Activated CD4-positive, alpha-beta T cell treated with anti-CD3 and anti-CD28 coated beads, Interleukin-2, amount 10 ng/mL, durations not matched to agents 7 days and 5 days (primary cell): ENCODE measurements around the gene TRPM4. TPM values are rescaled to one million over a fixed set of nuclear protein-coding genes. Genes with fewer than 3 reads are reported as not detected.
"Not testable (repeated sequence)": the region's sequence is repeated elsewhere in the genome, so short reads cannot be mapped to it uniquely, and the experiment has no call there.

Source experiments
- CTCF ChIA-PET: fragments of 350-600 bp; sonication (Branson Sonifier 250); formaldehyde crosslinking; loops from one replicate; lab custom pipeline; 2021; ENCODE audit warnings: antibody characterized with exemption; lab: Charles Lee
- POLR2A ChIA-PET: fragments of 350-600 bp; sonication (Branson Sonifier 250); formaldehyde crosslinking; loops from one replicate; lab custom pipeline; 2021; ENCODE audit warnings: antibody characterized with exemption; lab: Charles Lee
- DNase-seq: peaks from one replicate; pipeline ENCODE4 v3.0.0-alpha.2; 2020
- H3K27ac Mint-ChIP-seq: one replicate; pipeline ENCODE4 v1.8.0; 2021; ENCODE audit warnings: mild to moderate bottlenecking, moderate library complexity, mixed read lengths
- H3K27me3 Mint-ChIP-seq: one replicate; pipeline ENCODE4 v1.8.0; 2021; ENCODE audit warnings: mixed read lengths
- H3K36me3 Mint-ChIP-seq: one replicate; pipeline ENCODE4 v1.8.0; 2021; ENCODE audit warnings: low read depth, mixed read lengths
- H3K4me1 Mint-ChIP-seq: one replicate; pipeline ENCODE4 v1.8.0; 2021; ENCODE audit warnings: mixed read lengths
- H3K4me3 Mint-ChIP-seq: one replicate; pipeline ENCODE4 v1.8.0; 2021; ENCODE audit warnings: mild to moderate bottlenecking, moderate library complexity, mixed read lengths
- H3K9me3 Mint-ChIP-seq: one replicate; pipeline ENCODE4 v1.8.0; 2021; ENCODE audit warnings: mixed read lengths
- total RNA-seq, 2 experiments: library from RNA; stranded (reverse); gene quantifications; one replicate each; pipeline ENCODE4 v1.2.3, GENCODE V29; 2021

TRPM4 gene
- total RNA-seq, 2 experiments from 2014 or later = 0.25 to 0.33 TPM

GRCh38 chr19:49155005-49155819 lies 2.4 kb upstream of the TRPM4 start, which contains the start of gene HRC:
Gene HRC (minus strand): TSS chr19:49155396. CDS start chr19:49155237, 159 bp downstream.
- ChIA-PET POLR2A (no interaction called here), CTCF (interaction anchor here (0.8 to 1.3 kb wide), 2 partner anchors 49 to 162 kb away, joined by 3 read pairs; partner anchors contain the start of genes GYS1 and RUVBL2)
- peaks cover 13% of the 10 kb centered on the region for H3K4me1 Mint-ChIP-seq
- H3K27ac Mint-ChIP-seq = no peak within 1 kb of the TSS
- no peak within 1 kb of the TSS for H3K4me3 Mint-ChIP-seq
- peaks cover 64% of the 10 kb centered on the region for H3K27me3 Mint-ChIP-seq
- H3K9me3 Mint-ChIP-seq = no peaks in the 10 kb centered on the region
- no peak for DNase-seq
- H3K36me3 Mint-ChIP-seq = peaks cover 5% of the 10 kb centered on the region

GRCh38 chr19:49155820-49156346 lies 1.7 kb upstream of the TRPM4 start:
- POLR2A ChIA-PET = no interaction called here
- H3K27me3 Mint-ChIP-seq = peaks cover 66% of the 10 kb centered on the region
- no peaks in the 10 kb centered on the region for H3K9me3 Mint-ChIP-seq
- H3K4me3 Mint-ChIP-seq = no peak overlapping the region
- H3K36me3 Mint-ChIP-seq = peaks cover 5% of the 10 kb centered on the region
- CTCF ChIA-PET = interaction anchor here (1.3 kb wide), 1 partner anchor 163 kb away, joined by 3 read pairs; the partner anchor contains the start of genes GYS1 and RUVBL2
- DNase-seq = no peak
- H3K4me1 Mint-ChIP-seq = peaks cover 11% of the 10 kb centered on the region
- H3K27ac Mint-ChIP-seq = no peak overlapping the region

- no peaks in the 10 kb centered on the region for H3K9me3 Mint-ChIP-seq
- ChIA-PET CTCF (interaction anchor here (0.6 to 1.0 kb wide), 6 partner anchors 21 to 1161 kb away, joined by 3 to 5 read pairs (median 3); partner anchors contain the start of gene LIN7B), POLR2A (no interaction called here)
- DNase-seq = no peak
- no peak overlapping the region for H3K4me3 Mint-ChIP-seq
- peaks cover 4% of the 10 kb centered on the region for H3K4me1 Mint-ChIP-seq
- H3K27me3 Mint-ChIP-seq = peaks cover 36% of the 10 kb centered on the region
- H3K36me3 Mint-ChIP-seq = no peaks in the 10 kb centered on the region
- H3K27ac Mint-ChIP-seq = no peak overlapping the region
Measured at GRCh38 chr19:49160450-49161189, 3.0 kb downstream of the TRPM4 start.

GRCh38 chr19:49161987-49162386 lies 4.4 kb downstream of the TRPM4 start:
- no peaks in the 10 kb centered on the region for H3K36me3 Mint-ChIP-seq
- no peak overlapping the region for H3K4me3 Mint-ChIP-seq
- no peak overlapping the region for H3K27ac Mint-ChIP-seq
- peaks cover 4% of the 10 kb centered on the region for H3K4me1 Mint-ChIP-seq
- ChIA-PET CTCF (no interaction called here), POLR2A (no interaction called here)
- no peak for DNase-seq
- H3K27me3 Mint-ChIP-seq = peaks cover 34% of the 10 kb centered on the region
- no peaks in the 10 kb centered on the region for H3K9me3 Mint-ChIP-seq

- Mint-ChIP-seq H3K9me3 (no peaks in the 10 kb centered on the region), H3K27me3 (peaks cover 14% of the 10 kb centered on the region), H3K4me3 (no peak overlapping the region), H3K36me3 (no peaks in the 10 kb centered on the region), H3K27ac (no peak overlapping the region), H3K4me1 (no peaks in the 10 kb centered on the region)
- CTCF ChIA-PET = interaction anchor here (1.0 kb wide), 1 partner anchor 34 kb away, joined by 4 read pairs; no protein-coding TSS in a partner anchor
- POLR2A ChIA-PET = no interaction called here
- DNase-seq = no peak
Measured at GRCh38 chr19:49165111-49165750, 7.6 kb downstream of the TRPM4 start.

GRCh38 chr19:49165865-49166301 lies 8.3 kb downstream of the TRPM4 start:
- peaks cover 8% of the 10 kb centered on the region for H3K27me3 Mint-ChIP-seq
- ChIA-PET POLR2A (no interaction called here), CTCF (no interaction called here)
- no peaks in the 10 kb centered on the region for H3K36me3 Mint-ChIP-seq
- no peaks in the 10 kb centered on the region for H3K9me3 Mint-ChIP-seq
- H3K4me3 Mint-ChIP-seq = no peak overlapping the region
- no peak for DNase-seq
- no peak overlapping the region for H3K27ac Mint-ChIP-seq
- no peaks in the 10 kb centered on the region for H3K4me1 Mint-ChIP-seq

- no peak overlapping the region for H3K4me3 Mint-ChIP-seq
- no peaks in the 10 kb centered on the region for H3K36me3 Mint-ChIP-seq
- POLR2A ChIA-PET = no interaction called here
- H3K27ac Mint-ChIP-seq = no peak overlapping the region
- CTCF ChIA-PET = no interaction called here
- peaks cover 6% of the 10 kb centered on the region for H3K27me3 Mint-ChIP-seq
- no peaks in the 10 kb centered on the region for H3K4me1 Mint-ChIP-seq
- no peak for DNase-seq
- no peaks in the 10 kb centered on the region for H3K9me3 Mint-ChIP-seq
Measured at GRCh38 chr19:49167857-49168409, 10.3 kb downstream of the TRPM4 start.

- ChIA-PET POLR2A (no interaction called here), CTCF (no interaction called here)
- Mint-ChIP-seq H3K27ac (no peak overlapping the region), H3K27me3 (peaks cover 6% of the 10 kb centered on the region), H3K36me3 (no peaks in the 10 kb centered on the region), H3K9me3 (no peaks in the 10 kb centered on the region), H3K4me1 (no peaks in the 10 kb centered on the region), H3K4me3 (no peak overlapping the region)
- no peak for DNase-seq
Measured at GRCh38 chr19:49168421-49168820, 10.8 kb downstream of the TRPM4 start.

GRCh38 chr19:49173198-49173597 lies 15.6 kb downstream of the TRPM4 start:
- H3K27ac Mint-ChIP-seq = no peak overlapping the region
- H3K4me1 Mint-ChIP-seq = peaks cover 4% of the 10 kb centered on the region
- DNase-seq = no peak
- H3K4me3 Mint-ChIP-seq = no peak overlapping the region
- H3K9me3 Mint-ChIP-seq = no peaks in the 10 kb centered on the region
- ChIA-PET POLR2A (no interaction called here), CTCF (no interaction called here)
- no peaks in the 10 kb centered on the region for H3K36me3 Mint-ChIP-seq
- H3K27me3 Mint-ChIP-seq = no peaks in the 10 kb centered on the region

- DNase-seq = no peak
- CTCF ChIA-PET = interaction anchor here (1.2 kb wide), 1 partner anchor 83 kb away, joined by 3 read pairs; no protein-coding TSS in a partner anchor
- POLR2A ChIA-PET = no interaction called here
- Mint-ChIP-seq H3K27ac (no peak overlapping the region), H3K4me1 (peaks cover 4% of the 10 kb centered on the region), H3K36me3 (no peaks in the 10 kb centered on the region), H3K27me3 (no peaks in the 10 kb centered on the region), H3K4me3 (no peak overlapping the region), H3K9me3 (peaks cover 8% of the 10 kb centered on the region)
Measured at GRCh38 chr19:49180659-49181058, 23.1 kb downstream of the TRPM4 start.

- H3K4me3 Mint-ChIP-seq, H3K4me1 Mint-ChIP-seq, CTCF ChIA-PET, H3K27me3 Mint-ChIP-seq, POLR2A ChIA-PET, H3K36me3 Mint-ChIP-seq, DNase-seq, H3K27ac Mint-ChIP-seq: not testable (repeated sequence)
- peaks cover 11% of the 10 kb centered on the region for H3K9me3 Mint-ChIP-seq
Measured at GRCh38 chr19:49182010-49182847, 24.6 kb downstream of the TRPM4 start.
